PC-3 (cell line): ENCODE results near the gene JAM2.

ENCODE experiments used
- EZH2phosphoT487 ChIP-seq: fragments of 300-600 bp; sonication (generic); IDR thresholded peaks from 2 replicates; pipeline ENCODE4 v1.6.1; 2018; ENCODE audit warnings: mild to moderate bottlenecking, antibody characterized with exemption, low read length, borderline replicate concordance
- TF ChIP-seq, protein P1 (sequence below): fragments of 300-600 bp; sonication (generic); conservative IDR thresholded peaks from 2 replicates; pipeline ENCODE4 v1.5.1; 2017; ENCODE audit warnings: antibody characterized with exemption, low read depth, mild to moderate bottlenecking, low read length

DNA sequence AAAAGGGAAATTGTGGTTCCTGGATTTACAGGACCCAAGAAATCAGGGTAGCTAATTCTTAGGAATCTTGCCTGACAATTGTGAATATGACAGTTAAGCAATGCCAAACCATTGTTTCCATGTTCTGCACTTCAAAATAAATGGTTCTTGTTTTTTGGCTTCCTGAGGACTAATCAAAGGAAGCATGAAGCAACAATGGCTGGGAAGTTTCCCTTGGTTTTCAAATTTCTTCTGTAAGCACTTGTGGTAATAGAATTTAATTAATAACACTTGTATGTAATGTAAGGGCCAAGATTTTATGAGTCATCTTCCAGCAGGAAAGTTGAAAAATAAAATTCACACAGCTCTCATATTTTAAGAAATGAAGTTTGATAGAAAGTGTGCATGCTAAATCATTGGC is 31.7 kb downstream of the JAM2 start:
- TF ChIP-seq, protein P1, sequence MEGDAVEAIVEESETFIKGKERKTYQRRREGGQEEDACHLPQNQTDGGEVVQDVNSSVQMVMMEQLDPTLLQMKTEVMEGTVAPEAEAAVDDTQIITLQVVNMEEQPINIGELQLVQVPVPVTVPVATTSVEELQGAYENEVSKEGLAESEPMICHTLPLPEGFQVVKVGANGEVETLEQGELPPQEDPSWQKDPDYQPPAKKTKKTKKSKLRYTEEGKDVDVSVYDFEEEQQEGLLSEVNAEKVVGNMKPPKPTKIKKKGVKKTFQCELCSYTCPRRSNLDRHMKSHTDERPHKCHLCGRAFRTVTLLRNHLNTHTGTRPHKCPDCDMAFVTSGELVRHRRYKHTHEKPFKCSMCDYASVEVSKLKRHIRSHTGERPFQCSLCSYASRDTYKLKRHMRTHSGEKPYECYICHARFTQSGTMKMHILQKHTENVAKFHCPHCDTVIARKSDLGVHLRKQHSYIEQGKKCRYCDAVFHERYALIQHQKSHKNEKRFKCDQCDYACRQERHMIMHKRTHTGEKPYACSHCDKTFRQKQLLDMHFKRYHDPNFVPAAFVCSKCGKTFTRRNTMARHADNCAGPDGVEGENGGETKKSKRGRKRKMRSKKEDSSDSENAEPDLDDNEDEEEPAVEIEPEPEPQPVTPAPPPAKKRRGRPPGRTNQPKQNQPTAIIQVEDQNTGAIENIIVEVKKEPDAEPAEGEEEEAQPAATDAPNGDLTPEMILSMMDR: no peak
- TF ChIP-seq EZH2phosphoT487: no peak
